ENCODE results near the gene SERPINA12.

DNA sequence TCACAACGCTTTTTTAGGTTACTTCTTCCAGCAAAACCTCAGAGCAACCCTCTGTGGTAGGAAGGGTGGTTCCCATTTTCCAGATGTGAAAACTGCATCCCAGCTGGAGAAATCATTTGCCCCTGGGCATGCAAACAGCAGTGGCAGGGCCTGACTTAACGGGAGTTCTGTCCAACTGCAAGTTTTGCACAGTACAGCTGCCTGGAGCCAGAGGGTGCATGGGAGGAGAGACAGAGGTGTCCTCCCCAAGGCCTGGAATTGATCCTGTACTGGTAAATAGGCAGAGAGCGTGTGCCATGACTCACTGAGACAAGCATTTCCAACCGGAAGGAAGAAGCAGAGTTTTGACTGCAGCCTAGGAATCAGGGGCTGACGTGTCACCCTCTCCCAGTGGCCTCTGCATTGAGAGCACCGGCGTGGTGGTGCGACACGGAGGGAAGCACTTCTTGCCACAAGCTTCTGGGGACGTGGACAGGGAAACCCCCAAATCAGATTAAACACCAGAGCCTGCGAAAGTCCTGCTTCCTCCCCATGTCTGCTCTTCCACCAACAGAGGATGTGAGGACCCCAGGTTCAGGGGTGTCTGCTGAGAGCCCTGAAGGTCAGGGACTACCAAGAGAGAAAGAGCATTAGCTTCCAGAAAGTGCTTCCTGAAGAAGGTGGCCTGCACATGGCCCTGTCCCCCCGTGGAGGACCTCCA is 33.0 kb upstream of the SERPINA12 start:
- TF ChIP-seq, protein P1, sequence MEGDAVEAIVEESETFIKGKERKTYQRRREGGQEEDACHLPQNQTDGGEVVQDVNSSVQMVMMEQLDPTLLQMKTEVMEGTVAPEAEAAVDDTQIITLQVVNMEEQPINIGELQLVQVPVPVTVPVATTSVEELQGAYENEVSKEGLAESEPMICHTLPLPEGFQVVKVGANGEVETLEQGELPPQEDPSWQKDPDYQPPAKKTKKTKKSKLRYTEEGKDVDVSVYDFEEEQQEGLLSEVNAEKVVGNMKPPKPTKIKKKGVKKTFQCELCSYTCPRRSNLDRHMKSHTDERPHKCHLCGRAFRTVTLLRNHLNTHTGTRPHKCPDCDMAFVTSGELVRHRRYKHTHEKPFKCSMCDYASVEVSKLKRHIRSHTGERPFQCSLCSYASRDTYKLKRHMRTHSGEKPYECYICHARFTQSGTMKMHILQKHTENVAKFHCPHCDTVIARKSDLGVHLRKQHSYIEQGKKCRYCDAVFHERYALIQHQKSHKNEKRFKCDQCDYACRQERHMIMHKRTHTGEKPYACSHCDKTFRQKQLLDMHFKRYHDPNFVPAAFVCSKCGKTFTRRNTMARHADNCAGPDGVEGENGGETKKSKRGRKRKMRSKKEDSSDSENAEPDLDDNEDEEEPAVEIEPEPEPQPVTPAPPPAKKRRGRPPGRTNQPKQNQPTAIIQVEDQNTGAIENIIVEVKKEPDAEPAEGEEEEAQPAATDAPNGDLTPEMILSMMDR (optimal IDR thresholded peaks at IDR 0.05 in 1 of 3, IDR thresholded peaks at IDR 0.05 in 1 of 3, conservative IDR thresholded peaks at IDR 0.05 in 1 of 3; ENCODE audit: extremely low read depth in 1 of 3, insufficient read depth in 2 of 3, low read length in 3 of 3): no peak
- no peak for TF ChIP-seq EZH2 (IDR thresholded peaks at IDR 0.05; ENCODE audit: low read length)

All from keratinocyte (primary cell).